Measurements from ENCODE around the gene KL. TPM values are rescaled to one million over a fixed set of nuclear protein-coding genes. Genes with fewer than 3 reads are reported as not detected.

Gene KL
- total and polyA plus RNA-seq, 2 donors (not counting 1 experiment from before 2014, with no cell fraction given), result 0.07 TPM; not detected in 1

- Mint-ChIP-seq H3K27me3 (peaks cover 5% of the 10 kb centered on the region), H3K27ac (no peak overlapping the region), H3K4me1 (peaks cover 7% of the 10 kb centered on the region), H3K4me3 (no peak overlapping the region), H3K9me3 (ENCODE audit: insufficient read depth) (no peaks in the 10 kb centered on the region)
- Histone ChIP-seq H3K4me1 (ENCODE audit: control insufficient read depth in 2 of 2, insufficient read depth in 2 of 2, low read length in 2 of 2) (no peaks in the 10 kb centered on the region), H3K9ac (ENCODE audit: low read length) (no peak overlapping the region), H4K20me1 (ENCODE audit: control insufficient read depth, insufficient read depth, low read length, poor library complexity, severe bottlenecking) (no peaks in the 10 kb centered on the region), H3K79me2 (ENCODE audit: control insufficient read depth, insufficient read depth, low read length) (no peaks in the 10 kb centered on the region), H2AFZ (ENCODE audit: insufficient read depth, low read depth, low read length, poor library complexity, severe bottlenecking) (no peak overlapping the region), H3K4me3 (ENCODE audit: control extremely low read depth in 1 of 5, extremely low read depth in 1 of 5, insufficient read depth in 1 of 5, low read depth in 2 of 5, low read length in 4 of 5) (no peak overlapping the region), H3K27ac (ENCODE audit: low read length in 2 of 2) (no peak overlapping the region), H3K36me3 (replicated peaks in 1 of 2; ENCODE audit: control extremely low read depth in 1 of 2, control insufficient read depth in 1 of 2, extremely low read depth in 1 of 2, insufficient read depth in 2 of 2, low read length in 1 of 2) (no peaks in the 10 kb centered on the region), H3K4me2 (replicated peaks; ENCODE audit: low read depth, low read length, poor library complexity, severe bottlenecking) (no peak overlapping the region), H3K27me3 (replicated peaks in 1 of 4; ENCODE audit: control extremely low read depth in 1 of 4, control insufficient read depth in 3 of 4, insufficient read depth in 4 of 4, low read length in 3 of 4) (no peaks in the 10 kb centered on the region), H3K9me3 (ENCODE audit: control extremely low read depth in 1 of 3, control insufficient read depth in 2 of 3, insufficient read depth in 1 of 3, low read length in 2 of 3) (no peaks in the 10 kb centered on the region)
- ChIA-PET POLR2A (no interaction called here), CTCF (interaction anchor here (0.7 kb wide), 1 partner anchor 53 kb away, joined by 3 read pairs; no protein-coding TSS in a partner anchor)
- ATAC-seq (ENCODE audit: low read depth), result no peak
- intact Hi-C loops (cut with micrococcal nuclease), result no loop called here
- 88% methylated on average over 2 of the region's 3 CpGs for WGBS (ENCODE audit: insufficient coverage)
- no peak for DNase-seq
- TF ChIP-seq EZH2 (IDR thresholded peaks at IDR 0.05; ENCODE audit: borderline replicate concordance, insufficient read depth, low read depth, low read length, poor library complexity, severe bottlenecking) (no peak), CTCF (IDR thresholded peaks at IDR 0.05) (no peak)
These were observed 62.0 kb downstream of the KL start for GRCh38 chr13:33078263-33078662.

- Histone ChIP-seq H3K9me3 (ENCODE audit: control extremely low read depth in 1 of 3, control insufficient read depth in 2 of 3, insufficient read depth in 1 of 3, low read length in 2 of 3) (no peaks in the 10 kb centered on the region), H3K9ac (ENCODE audit: low read length) (no peak overlapping the region), H3K79me2 (ENCODE audit: control insufficient read depth, insufficient read depth, low read length) (no peaks in the 10 kb centered on the region), H3K27ac (ENCODE audit: low read length in 2 of 2) (no peak overlapping the region), H2AFZ (ENCODE audit: insufficient read depth, low read depth, low read length, poor library complexity, severe bottlenecking) (no peak overlapping the region), H3K4me1 (ENCODE audit: control insufficient read depth in 2 of 2, insufficient read depth in 2 of 2, low read length in 2 of 2) (no peaks in the 10 kb centered on the region), H3K4me2 (replicated peaks; ENCODE audit: low read depth, low read length, poor library complexity, severe bottlenecking) (no peak overlapping the region), H3K4me3 (ENCODE audit: control extremely low read depth in 1 of 5, extremely low read depth in 1 of 5, insufficient read depth in 1 of 5, low read depth in 2 of 5, low read length in 4 of 5) (no peak overlapping the region), H3K36me3 (replicated peaks in 1 of 2; ENCODE audit: control extremely low read depth in 1 of 2, control insufficient read depth in 1 of 2, extremely low read depth in 1 of 2, insufficient read depth in 2 of 2, low read length in 1 of 2) (no peaks in the 10 kb centered on the region), H3K27me3 (replicated peaks in 1 of 4; ENCODE audit: control extremely low read depth in 1 of 4, control insufficient read depth in 3 of 4, insufficient read depth in 4 of 4, low read length in 3 of 4) (no peaks in the 10 kb centered on the region), H4K20me1 (ENCODE audit: control insufficient read depth, insufficient read depth, low read length, poor library complexity, severe bottlenecking) (no peaks in the 10 kb centered on the region)
- ChIA-PET CTCF (no interaction called here), POLR2A (no interaction called here)
- Mint-ChIP-seq H3K4me3 (no peak overlapping the region), H3K27me3 (peaks cover 5% of the 10 kb centered on the region), H3K27ac (no peak overlapping the region), H3K4me1 (peaks cover 7% of the 10 kb centered on the region), H3K9me3 (ENCODE audit: insufficient read depth) (no peaks in the 10 kb centered on the region)
- ATAC-seq (ENCODE audit: low read depth) (no peak), DNase-seq (no peak)
- TF ChIP-seq EZH2 (IDR thresholded peaks at IDR 0.05; ENCODE audit: borderline replicate concordance, insufficient read depth, low read depth, low read length, poor library complexity, severe bottlenecking), result no peak
- TF ChIP-seq CTCF (IDR thresholded peaks at IDR 0.05), result no peak
- 60% methylated on average over 1 of the region's 2 CpGs for WGBS (ENCODE audit: insufficient coverage)
- intact Hi-C loops (cut with micrococcal nuclease), result no loop called here
These were observed 63.7 kb downstream of the KL start for GRCh38 chr13:33079960-33080359.
